GM12891 (cell line): ENCODE results near the gene UBE2E2.
A peak's percentile ranks its signal among the peaks of the same experiment; 100 is the strongest.

Experiments
- PAX5 ChIP-seq: IDR thresholded peaks from 2 replicates; pipeline ENCODE4 v1.6.1; 2011; ENCODE audit warnings: low read length, moderate library complexity, mild to moderate bottlenecking; ENCODE audit not compliant: insufficient read depth, severe bottlenecking
- POLR2A ChIP-seq: IDR thresholded peaks from 2 replicates; pipeline ENCODE4 v1.6.1; 2011; ENCODE audit warnings: low read depth, low read length, control low read depth
- POLR2AphosphoS5 ChIP-seq: IDR thresholded peaks from 2 replicates; pipeline ENCODE4 v1.6.1; 2011; ENCODE audit warnings: low read depth, low read length, control low read depth
- POU2F2 ChIP-seq: IDR thresholded peaks from 2 replicates; pipeline ENCODE4 v1.6.1; 2011; ENCODE audit warnings: low read depth, mild to moderate bottlenecking, control low read depth, low read length, moderate library complexity
- SPI1 ChIP-seq: IDR thresholded peaks from 2 replicates; pipeline ENCODE4 v1.6.1; 2011; ENCODE audit warnings: low read depth, low read length, control low read depth
- TAF1 ChIP-seq: IDR thresholded peaks from 2 replicates; pipeline ENCODE4 v1.6.1; 2011; ENCODE audit warnings: low read depth, low read length, control low read depth

GRCh38 chr3:23448998-23449537 is 245.9 kb downstream of the UBE2E2 start:
- TF ChIP-seq POLR2AphosphoS5 (no peak), POLR2A (no peak), SPI1 (peak; percentile 40; the same call in 1 of the 2 replicates), TAF1 (no peak), PAX5 (no peak), POU2F2 (no peak)
